HG03439 (cell line): Measurements from ENCODE around the gene MAP3K12.
"Not testable (repeated sequence)": the region's sequence is repeated elsewhere in the genome, so short reads cannot be mapped to it uniquely, and the experiment has no call there.

Source experiments
- ATAC-seq: cut with Tn5 transposase; IDR thresholded peaks from one replicate; pipeline ENCODE4 v1.9.1; 2021; ENCODE audit warnings: mild to moderate bottlenecking, moderate library complexity; ENCODE audit not compliant: unreplicated experiment

MAP3K12 gene

GRCh38 chr12:53444593-53445325, 54.5 kb downstream of the MAP3K12 start:
- not testable (repeated sequence) for ATAC-seq

DNA sequence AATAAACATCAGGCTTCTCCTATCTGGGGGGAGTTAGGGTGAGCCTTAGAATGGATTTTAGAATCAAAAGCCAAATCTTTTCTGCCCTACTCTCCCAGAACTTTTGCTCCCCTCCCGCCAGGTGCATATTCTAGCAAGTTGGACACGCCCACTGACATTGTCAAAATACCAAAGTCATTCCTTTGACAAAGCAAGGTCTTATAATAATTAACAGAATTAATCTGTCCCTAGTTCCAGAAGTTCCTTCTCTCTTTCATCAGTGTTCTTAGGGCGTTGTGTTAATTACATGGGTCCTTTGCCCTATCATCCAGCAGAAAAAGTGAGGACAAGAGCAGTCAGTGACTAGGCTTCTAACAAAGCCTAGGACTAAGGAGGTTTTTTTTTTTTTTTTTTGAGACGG, 55.3 kb downstream of the MAP3K12 start:
- ATAC-seq, result no peak

- peak; percentile 98 for ATAC-seq
These were observed 58.0 kb downstream of the MAP3K12 start, which contains the start of gene PRR13 for GRCh38 chr12:53441040-53441833. TSS of gene PRR13 (plus strand) at chr12:53441734. CDS start at chr12:53442715, 981 bp downstream.

- not testable (repeated sequence) for ATAC-seq
These were observed 59.7 kb downstream of the MAP3K12 start for GRCh38 chr12:53439582-53439981.

DNA sequence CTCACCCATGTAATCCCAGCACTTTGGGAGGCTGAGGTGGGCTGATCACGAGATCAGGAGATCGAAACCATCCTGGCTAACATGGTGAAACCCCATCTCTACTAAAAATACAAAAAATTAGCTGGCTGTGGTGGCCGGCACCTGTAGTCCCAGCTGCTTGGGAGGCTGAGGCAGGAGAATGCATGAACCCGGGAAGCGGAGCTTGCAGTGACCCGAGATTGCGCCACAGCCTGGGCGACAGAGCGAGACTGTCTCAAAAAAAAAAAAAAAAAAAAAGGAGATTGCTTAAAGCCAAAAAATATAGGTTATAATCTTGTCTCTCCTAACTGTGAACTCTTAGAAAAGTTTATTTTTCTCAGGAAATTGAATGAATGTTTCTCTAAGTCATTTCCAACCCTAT, 63.9 kb downstream of the MAP3K12 start:
- ATAC-seq, result not testable (repeated sequence)

- ATAC-seq, result no peak
These were observed 68.1 kb downstream of the MAP3K12 start for GRCh38 chr12:53431187-53431586.

DNA sequence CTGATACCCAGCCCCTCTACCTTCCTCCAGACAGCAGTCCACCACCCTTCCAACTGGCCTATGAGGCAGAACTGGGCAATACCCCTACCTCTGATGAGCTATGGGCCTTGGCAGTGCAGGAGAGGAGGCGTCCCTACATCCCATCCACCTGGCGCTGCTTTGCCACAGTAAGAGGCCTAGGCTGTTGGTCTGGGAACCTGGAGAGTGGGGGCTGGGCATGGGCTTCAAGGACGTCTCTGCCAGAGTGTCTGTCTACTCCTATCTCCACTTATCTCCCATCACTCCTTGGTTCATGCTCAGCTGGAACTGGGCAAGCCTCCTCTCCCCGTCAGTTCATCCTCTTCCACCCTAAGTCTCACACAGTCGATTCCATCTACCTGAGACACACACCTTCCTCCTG, 69.1 kb downstream of the MAP3K12 start:
- no peak for ATAC-seq
